Measurements from ENCODE around the gene XXYLT1.

The XXYLT1 gene

DNA sequence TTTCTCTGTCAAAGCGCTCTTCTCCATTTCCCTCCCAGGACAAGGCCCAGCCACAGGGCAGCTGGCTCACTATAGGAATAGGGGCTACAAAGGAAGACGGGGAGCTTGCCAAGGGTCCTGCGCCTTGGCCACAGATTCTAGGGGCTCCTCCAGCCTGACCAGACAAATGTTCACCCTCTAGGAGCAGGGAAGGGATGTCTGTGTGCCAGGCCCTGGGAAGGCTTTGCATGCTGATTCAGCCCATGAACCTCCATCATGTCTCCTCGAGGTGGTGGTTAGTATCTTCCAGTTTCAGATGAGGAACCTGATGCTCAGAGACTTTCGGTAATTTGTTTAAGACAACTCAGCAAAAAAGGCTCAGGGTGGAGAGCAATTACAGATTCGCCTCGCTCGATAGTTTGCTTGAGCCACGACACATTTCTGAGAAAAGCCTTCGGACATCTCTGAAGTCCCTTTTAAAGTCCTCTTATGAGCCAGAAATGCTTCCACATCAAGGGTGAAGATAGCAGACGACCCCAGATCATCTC, 110.0 kb downstream of the XXYLT1 start:
- peaks cover 5% of the 10 kb centered on the region for H3K36me3 Mint-ChIP-seq (ENCODE audit: low read depth)
- TF ChIP-seq, protein P1, sequence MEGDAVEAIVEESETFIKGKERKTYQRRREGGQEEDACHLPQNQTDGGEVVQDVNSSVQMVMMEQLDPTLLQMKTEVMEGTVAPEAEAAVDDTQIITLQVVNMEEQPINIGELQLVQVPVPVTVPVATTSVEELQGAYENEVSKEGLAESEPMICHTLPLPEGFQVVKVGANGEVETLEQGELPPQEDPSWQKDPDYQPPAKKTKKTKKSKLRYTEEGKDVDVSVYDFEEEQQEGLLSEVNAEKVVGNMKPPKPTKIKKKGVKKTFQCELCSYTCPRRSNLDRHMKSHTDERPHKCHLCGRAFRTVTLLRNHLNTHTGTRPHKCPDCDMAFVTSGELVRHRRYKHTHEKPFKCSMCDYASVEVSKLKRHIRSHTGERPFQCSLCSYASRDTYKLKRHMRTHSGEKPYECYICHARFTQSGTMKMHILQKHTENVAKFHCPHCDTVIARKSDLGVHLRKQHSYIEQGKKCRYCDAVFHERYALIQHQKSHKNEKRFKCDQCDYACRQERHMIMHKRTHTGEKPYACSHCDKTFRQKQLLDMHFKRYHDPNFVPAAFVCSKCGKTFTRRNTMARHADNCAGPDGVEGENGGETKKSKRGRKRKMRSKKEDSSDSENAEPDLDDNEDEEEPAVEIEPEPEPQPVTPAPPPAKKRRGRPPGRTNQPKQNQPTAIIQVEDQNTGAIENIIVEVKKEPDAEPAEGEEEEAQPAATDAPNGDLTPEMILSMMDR (IDR thresholded peaks at IDR 0.05) = no peak
- no peak overlapping the region for H3K4me3 Mint-ChIP-seq
- peaks cover 13% of the 10 kb centered on the region for H3K27me3 Mint-ChIP-seq (ENCODE audit: low read depth, poor library complexity)
- H3K9me3 Mint-ChIP-seq = no peaks in the 10 kb centered on the region
- H3K27ac Mint-ChIP-seq = peak overlapping the region; percentile 24
- no peak for DNase-seq
- H3K4me1 Mint-ChIP-seq = peaks cover 82% of the 10 kb centered on the region

DNA sequence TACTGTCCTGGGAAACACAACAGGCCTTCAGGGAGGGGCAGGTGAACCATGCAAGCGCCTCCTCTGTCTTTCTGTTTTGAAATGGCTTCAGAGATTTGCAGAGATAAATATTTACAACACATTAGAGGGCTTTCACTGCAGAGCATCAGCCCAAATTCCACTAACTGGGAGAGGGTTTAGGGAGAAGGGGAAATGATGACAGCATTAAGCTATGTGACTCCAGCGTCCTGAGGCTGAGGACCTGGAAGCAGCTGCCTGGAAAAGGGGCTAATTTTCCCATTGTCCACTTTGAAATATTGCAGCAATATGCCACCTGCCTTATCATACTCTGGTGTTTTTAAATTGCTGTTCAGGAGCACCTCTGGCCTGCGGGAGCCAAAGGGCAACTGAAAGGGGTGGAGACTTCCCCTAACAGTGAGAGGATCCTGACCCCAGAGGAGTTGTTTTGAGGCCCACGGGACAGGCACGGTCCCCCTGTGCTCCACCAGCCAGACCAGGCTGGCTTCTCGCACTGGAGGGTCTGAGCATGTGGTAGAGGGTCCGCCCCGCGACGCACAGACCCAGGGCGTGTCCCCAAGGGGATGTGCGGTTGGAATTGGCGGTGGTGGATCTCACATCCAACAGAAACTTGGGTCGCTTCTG, 110.6 kb downstream of the XXYLT1 start:
- Mint-ChIP-seq H3K27me3 (ENCODE audit: low read depth, poor library complexity) (peaks cover 13% of the 10 kb centered on the region), H3K9me3 (no peaks in the 10 kb centered on the region), H3K4me1 (peaks cover 85% of the 10 kb centered on the region), H3K27ac (peak overlapping the region; percentile 24), H3K36me3 (ENCODE audit: low read depth) (peaks cover 5% of the 10 kb centered on the region), H3K4me3 (no peak overlapping the region)
- no peak for DNase-seq
- TF ChIP-seq, protein P1 (IDR thresholded peaks at IDR 0.05) = no peak

DNA sequence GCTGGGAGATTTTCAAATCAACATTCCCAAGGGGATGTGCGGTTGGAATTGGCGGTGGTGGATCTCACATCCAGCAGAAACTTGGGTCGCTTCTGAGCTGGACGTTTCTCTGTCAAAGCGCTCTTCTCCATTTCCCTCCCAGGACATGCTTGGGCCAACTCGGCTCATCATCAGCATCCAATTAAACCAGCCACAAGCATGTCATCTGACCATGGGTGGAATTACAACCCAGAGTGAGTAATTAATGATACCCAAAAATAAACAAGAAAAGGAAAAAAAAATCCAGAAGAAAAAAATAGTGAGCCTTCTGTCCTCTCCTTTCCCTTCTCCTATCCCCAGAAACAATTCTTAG, 111.2 kb downstream of the XXYLT1 start:
- H3K9me3 Mint-ChIP-seq = no peaks in the 10 kb centered on the region
- H3K4me1 Mint-ChIP-seq = peaks cover 86% of the 10 kb centered on the region
- peaks cover 13% of the 10 kb centered on the region for H3K27me3 Mint-ChIP-seq (ENCODE audit: low read depth, poor library complexity)
- TF ChIP-seq, protein P1 (IDR thresholded peaks at IDR 0.05) = no peak
- DNase-seq = no peak
- H3K36me3 Mint-ChIP-seq (ENCODE audit: low read depth) = peaks cover 5% of the 10 kb centered on the region
- H3K27ac Mint-ChIP-seq = peak overlapping the region; percentile 24
- peak overlapping the region; percentile 9 for H3K4me3 Mint-ChIP-seq

DNA sequence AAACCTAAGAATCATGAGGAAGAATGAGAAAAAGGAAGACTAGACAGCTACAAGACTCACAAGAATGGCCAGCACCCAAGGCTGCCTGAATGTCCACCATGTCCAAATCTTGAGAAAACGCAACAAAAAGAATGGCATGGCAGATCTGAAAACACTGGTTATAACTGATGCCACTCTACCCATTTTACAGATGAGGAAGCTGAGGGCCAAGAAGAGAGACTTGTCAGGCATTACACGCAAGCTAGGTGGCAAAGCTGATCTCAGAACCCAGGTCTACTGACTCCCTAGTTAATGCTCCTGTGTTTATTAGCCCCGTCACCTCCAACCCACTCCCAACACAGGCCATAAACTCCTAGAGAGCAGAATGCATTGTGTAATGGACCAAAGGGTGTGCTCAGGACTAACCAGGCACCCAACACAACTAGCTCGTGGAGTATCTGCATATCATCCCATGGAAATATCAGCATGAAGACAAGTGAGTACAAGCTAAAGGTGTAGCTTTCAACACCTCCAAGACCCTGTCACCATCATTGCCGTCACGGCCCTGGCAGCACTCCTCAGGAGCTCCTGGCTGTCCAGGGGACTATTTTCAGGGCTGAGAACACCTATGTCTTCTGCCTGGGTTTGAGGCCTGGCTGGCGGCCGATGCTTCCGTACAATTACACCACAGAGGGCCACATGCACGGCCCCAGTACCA, 111.7 kb downstream of the XXYLT1 start:
- Mint-ChIP-seq H3K4me3 (no peak overlapping the region), H3K9me3 (no peaks in the 10 kb centered on the region), H3K27ac (peak overlapping the region; percentile 24)

DNA sequence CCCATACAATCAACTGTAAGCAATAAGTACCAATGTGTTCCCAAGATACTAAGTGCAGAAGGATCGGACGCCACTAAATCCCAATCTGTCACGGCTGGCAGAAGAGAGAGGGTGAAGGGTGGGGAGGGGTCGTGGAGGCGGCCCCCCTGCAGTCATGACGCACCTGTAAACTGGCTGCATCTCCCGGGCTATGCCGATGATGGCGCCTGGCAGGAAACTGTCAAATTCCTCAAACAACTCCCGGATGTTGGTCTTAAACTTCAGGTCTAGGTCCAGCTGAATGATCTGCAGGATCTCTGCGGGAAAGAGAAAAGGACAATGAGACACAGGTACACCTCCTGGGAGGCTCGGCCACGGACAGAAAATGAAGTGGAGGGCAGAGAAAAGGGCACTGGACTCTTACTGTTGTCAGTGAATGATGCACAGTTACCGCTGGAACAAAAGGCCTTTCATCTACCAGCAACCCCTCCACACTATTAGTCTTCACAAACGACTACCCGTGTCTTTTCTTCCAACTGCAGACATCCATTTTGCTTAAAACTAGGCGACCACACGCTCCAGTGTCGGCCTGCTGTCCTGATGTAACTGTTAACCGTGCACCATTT, 114.6 kb downstream of the XXYLT1 start:
- TF ChIP-seq, protein P1 (IDR thresholded peaks at IDR 0.05) = no peak
- Mint-ChIP-seq H3K27ac (peak overlapping the region; percentile 92), H3K27me3 (ENCODE audit: low read depth, poor library complexity) (peaks cover 12% of the 10 kb centered on the region), H3K9me3 (no peaks in the 10 kb centered on the region), H3K4me1 (peaks cover 100% of the 10 kb centered on the region), H3K4me3 (no peak overlapping the region), H3K36me3 (ENCODE audit: low read depth) (no peaks in the 10 kb centered on the region)
- no peak for DNase-seq

More for the DNA sequence above, 111.7 kb downstream of the XXYLT1 start:
- peaks cover 2% of the 10 kb centered on the region for H3K36me3 Mint-ChIP-seq (ENCODE audit: low read depth)
- TF ChIP-seq, protein P1 (IDR thresholded peaks at IDR 0.05) = no peak
- no peak for DNase-seq
- H3K4me1 Mint-ChIP-seq = peaks cover 91% of the 10 kb centered on the region
- peaks cover 13% of the 10 kb centered on the region for H3K27me3 Mint-ChIP-seq (ENCODE audit: low read depth, poor library complexity)

Data from nephron progenitor cell (in vitro differentiated cells).